ENCODE data around the gene RIPOR1. TPM values are rescaled to one million over a fixed set of nuclear protein-coding genes. Genes with fewer than 3 reads are reported as not detected.
"Not testable (repeated sequence)": the region's sequence is repeated elsewhere in the genome, so short reads cannot be mapped to it uniquely, and the experiment has no call there.

Gene RIPOR1
- total RNA-seq, 2 donors from 2014 or later: 98.0 to 101 TPM

DNA sequence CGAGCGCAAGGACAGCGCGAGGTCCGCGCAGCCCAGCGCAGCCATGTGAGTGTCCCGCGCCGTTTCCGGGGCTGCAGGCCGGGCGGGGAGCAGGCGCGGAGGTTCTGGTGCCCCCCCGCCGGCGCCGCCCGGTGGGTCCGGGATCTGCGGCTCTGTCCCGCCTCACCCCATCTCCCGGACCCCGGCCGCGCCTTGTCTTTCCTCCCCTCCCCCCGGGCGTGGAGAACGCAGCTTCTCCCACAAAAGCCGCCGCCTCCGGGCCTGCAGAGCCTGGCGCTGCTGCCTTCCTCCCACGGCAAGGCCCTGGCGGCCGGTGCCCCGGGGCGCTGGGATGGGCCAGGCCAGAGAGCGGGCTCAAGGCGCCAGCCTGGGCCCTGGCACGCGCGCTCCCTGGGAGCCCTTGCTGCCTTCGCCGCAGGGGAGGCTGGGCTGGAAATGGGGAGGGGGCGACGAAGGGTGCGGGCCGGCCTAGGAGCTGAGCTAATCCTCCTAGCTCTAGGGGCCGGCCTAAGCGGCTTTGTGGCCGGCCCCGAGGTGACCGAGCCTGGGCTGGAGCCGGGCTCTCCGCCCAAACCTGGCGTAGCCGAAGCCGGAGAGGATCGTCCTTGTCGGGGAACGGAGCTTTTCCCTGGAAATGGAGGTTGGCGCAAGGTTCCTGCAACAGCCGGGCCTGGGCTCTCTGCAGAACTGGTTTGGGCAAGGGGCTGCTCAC is 397 bp downstream of the RIPOR1 start:
- H3K4me1 ChIP-seq (ENCODE audit: control insufficient read depth in 1 of 2, low read depth in 2 of 2): peaks cover 29 to 44% of the 10 kb centered on the region in 2 donors
- H3K4me3 ChIP-seq: peak overlapping the region; percentile 99
- peak overlapping the region; percentile 94 to 98 for H3K27ac ChIP-seq
- no peaks in the 10 kb centered on the region for H3K27me3 ChIP-seq (replicated peaks; ENCODE audit: insufficient read depth)
- no peaks in the 10 kb centered on the region for H3K9me3 ChIP-seq
- no peaks in the 10 kb centered on the region for H3K36me3 ChIP-seq
- ATAC-seq (ENCODE audit: insufficient number of reproducible peaks, low FRiP score, low read depth) (no peak), DNase-seq (ENCODE audit: low spot score) (no peak)
- TF ChIP-seq, protein P1, sequence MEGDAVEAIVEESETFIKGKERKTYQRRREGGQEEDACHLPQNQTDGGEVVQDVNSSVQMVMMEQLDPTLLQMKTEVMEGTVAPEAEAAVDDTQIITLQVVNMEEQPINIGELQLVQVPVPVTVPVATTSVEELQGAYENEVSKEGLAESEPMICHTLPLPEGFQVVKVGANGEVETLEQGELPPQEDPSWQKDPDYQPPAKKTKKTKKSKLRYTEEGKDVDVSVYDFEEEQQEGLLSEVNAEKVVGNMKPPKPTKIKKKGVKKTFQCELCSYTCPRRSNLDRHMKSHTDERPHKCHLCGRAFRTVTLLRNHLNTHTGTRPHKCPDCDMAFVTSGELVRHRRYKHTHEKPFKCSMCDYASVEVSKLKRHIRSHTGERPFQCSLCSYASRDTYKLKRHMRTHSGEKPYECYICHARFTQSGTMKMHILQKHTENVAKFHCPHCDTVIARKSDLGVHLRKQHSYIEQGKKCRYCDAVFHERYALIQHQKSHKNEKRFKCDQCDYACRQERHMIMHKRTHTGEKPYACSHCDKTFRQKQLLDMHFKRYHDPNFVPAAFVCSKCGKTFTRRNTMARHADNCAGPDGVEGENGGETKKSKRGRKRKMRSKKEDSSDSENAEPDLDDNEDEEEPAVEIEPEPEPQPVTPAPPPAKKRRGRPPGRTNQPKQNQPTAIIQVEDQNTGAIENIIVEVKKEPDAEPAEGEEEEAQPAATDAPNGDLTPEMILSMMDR (IDR thresholded peaks at IDR 0.05): no peak

DNA sequence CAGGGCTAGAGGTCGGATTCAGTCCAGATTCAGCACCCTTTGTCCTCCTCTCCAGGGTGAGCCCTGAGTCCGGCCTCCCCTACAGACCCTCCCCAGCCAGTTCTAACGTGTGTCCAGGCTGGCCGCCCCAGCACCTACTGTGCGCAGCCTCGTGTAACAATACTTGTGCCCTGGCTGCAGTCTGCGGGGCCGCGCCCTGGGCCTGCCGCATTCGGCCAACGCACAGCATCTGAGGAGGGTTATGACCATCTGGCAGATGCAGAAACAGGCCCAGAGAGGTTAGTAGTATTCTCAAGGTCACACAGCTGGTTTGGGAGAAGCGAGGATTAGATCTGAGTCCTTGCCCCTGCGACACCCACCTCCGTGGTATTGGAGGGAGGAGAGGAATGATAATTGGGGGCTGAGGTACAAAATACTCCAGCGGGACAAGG is 968 bp downstream of the RIPOR1 start:
- ATAC-seq (ENCODE audit: insufficient number of reproducible peaks, low FRiP score, low read depth): no peak
- H3K4me1 ChIP-seq (ENCODE audit: control insufficient read depth in 1 of 2, low read depth in 2 of 2): peaks cover 29 to 44% of the 10 kb centered on the region in 2 donors

DNA sequence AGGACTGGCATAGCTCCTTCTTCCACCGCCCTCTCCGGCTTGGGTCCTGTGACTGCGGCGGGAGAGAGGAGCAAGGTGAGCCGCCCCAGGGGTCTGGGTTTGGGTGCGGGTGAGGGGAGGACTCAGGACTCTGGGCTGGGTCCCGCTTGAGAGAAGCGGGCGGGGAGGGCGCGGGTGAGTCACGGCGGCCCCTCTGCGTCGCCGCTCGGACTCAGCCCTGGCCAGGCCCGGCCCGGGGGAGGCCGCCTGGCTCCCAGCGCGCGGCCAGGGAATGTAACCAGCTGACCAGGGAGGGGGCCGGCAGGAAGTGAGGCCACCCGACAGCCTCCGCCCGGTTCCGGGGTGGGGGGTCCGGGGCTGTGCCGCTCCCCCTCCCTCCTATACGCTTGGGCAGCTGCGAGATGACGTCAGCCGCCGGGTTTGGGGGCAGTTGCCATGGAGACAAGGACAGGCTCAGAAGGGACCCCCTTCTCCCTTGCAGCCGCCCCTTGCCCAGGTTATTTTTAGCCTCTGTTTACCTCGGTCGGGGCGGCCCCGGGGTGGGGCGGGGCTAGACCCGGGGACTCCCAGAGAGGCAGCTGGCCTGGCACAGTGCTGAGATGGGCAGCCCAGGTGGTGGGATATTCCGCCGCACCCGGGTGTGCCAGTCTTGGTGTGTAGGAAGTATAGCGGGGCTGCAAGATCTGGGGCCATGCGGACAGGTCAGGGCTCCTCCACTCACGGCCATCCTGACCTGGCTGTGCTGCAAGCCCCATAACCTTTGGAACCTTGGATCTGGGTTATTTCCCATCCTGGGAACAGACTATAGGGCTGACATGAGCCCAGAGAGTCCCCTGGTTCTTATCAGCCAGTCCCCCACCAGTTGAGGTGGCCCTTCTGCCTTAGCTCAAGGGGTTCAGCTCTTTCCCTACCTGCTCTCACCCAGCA is 1.6 kb downstream of the RIPOR1 start:
- H3K27ac ChIP-seq: peak overlapping the region; percentile 94 to 98
- H3K27me3 ChIP-seq (replicated peaks; ENCODE audit: insufficient read depth): no peaks in the 10 kb centered on the region
- TF ChIP-seq, protein P1 (IDR thresholded peaks at IDR 0.05): no peak
- H3K4me3 ChIP-seq: peak overlapping the region; percentile 99
- DNase-seq (ENCODE audit: low spot score): peak; percentile 62
- ATAC-seq (ENCODE audit: insufficient number of reproducible peaks, low FRiP score, low read depth): peak; percentile 69
- no peaks in the 10 kb centered on the region for H3K9me3 ChIP-seq
- no peaks in the 10 kb centered on the region for H3K36me3 ChIP-seq
- H3K4me1 ChIP-seq (ENCODE audit: control insufficient read depth in 1 of 2, low read depth in 2 of 2): peaks cover 29 to 44% of the 10 kb centered on the region in 2 donors

More for the DNA sequence above, 968 bp downstream of the RIPOR1 start:
- no peaks in the 10 kb centered on the region for H3K36me3 ChIP-seq
- H3K4me3 ChIP-seq: peak overlapping the region; percentile 99
- H3K9me3 ChIP-seq: no peaks in the 10 kb centered on the region
- TF ChIP-seq, protein P1 (IDR thresholded peaks at IDR 0.05): no peak
- no peaks in the 10 kb centered on the region for H3K27me3 ChIP-seq (replicated peaks; ENCODE audit: insufficient read depth)
- peak overlapping the region; percentile 94 to 98 for H3K27ac ChIP-seq
- no peak for DNase-seq (ENCODE audit: low spot score)

DNA sequence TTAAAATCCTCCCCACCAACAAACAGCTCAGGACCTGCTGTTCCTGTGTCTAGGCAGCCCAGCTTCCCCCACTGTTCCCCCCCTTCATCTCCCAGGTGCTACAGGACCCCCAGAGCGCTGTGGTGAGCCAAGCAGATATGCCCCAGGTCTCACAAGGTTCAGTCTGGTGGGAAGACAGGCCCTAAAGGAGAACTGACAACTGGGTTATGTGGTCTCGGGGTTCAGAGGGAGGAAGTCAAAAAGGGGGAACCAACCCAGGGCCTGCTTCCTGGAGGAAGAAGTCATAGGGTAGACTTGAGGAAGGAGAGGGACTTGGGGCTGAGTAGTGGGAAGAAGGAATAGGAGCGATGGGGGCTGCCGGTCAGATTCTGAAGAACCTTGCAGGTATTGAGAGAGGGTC is 2.6 kb downstream of the RIPOR1 start:
- no peaks in the 10 kb centered on the region for H3K27me3 ChIP-seq (replicated peaks; ENCODE audit: insufficient read depth)
- peak overlapping the region; percentile 99 for H3K4me3 ChIP-seq
- no peak for ATAC-seq (ENCODE audit: insufficient number of reproducible peaks, low FRiP score, low read depth)
- peak overlapping the region; percentile 94 to 98 for H3K27ac ChIP-seq
- no peak for DNase-seq (ENCODE audit: low spot score)
- no peaks in the 10 kb centered on the region for H3K36me3 ChIP-seq
- TF ChIP-seq, protein P1 (IDR thresholded peaks at IDR 0.05): no peak
- H3K9me3 ChIP-seq: no peaks in the 10 kb centered on the region
- H3K4me1 ChIP-seq (ENCODE audit: control insufficient read depth in 1 of 2, low read depth in 2 of 2): peaks cover 31 to 50% of the 10 kb centered on the region in 2 donors

DNA sequence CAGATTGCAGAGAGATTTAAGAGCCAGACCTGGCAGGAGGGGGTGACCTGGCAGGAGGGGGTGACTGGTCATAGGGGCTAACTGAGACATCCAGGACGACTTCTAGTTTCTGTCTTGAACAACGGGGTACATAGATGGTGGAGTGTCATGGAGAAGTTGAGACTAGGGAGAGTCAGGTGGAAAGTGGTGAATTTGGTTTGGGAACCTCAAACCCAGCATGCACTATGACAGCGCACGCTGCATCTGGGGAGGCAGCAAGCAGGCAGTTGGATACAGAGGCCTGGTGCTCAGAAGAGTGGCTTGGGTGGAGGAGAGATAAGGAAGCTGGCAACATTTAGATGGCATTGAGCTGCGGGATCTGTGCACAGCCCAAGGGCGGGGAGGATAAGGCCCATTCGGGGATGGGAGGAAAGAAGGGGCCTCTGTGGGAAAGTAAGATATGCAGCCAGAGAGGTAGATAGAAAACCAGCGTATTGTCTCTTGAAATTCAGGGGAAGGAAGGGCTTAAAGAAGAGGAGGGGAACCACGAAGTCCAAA is 4.5 kb downstream of the RIPOR1 start:
- DNase-seq (ENCODE audit: low spot score) (no peak), ATAC-seq (ENCODE audit: insufficient number of reproducible peaks, low FRiP score, low read depth) (no peak)
- peaks cover 33 to 52% of the 10 kb centered on the region in 2 donors for H3K4me1 ChIP-seq (ENCODE audit: control insufficient read depth in 1 of 2, low read depth in 2 of 2)
- no peak overlapping the region for H3K4me3 ChIP-seq
- no peaks in the 10 kb centered on the region for H3K9me3 ChIP-seq
- TF ChIP-seq, protein P1 (IDR thresholded peaks at IDR 0.05): no peak
- H3K27me3 ChIP-seq (replicated peaks; ENCODE audit: insufficient read depth): no peaks in the 10 kb centered on the region
- no peaks in the 10 kb centered on the region for H3K36me3 ChIP-seq
- no peak overlapping the region for H3K27ac ChIP-seq

DNA sequence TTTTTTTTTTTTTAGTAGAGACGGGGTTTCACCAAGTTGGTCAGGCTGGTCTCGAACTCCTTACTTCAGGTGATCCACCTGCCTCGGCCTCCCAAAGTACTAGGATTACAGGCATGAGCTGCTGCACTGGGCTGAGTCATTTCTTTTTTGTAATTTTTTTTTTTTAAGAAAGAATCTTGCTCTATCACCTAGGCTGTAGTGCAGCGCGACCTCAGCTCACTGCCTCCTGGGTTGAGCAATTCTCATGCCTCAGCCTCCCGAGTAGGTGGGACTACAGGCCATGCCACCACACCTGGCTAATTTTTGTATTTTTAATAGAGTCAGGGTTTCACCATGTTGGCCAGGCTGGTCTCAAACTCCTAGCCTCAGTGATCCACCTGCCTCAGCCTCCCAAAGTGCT is 5.4 kb downstream of the RIPOR1 start:
- not testable (repeated sequence) for H3K27me3 ChIP-seq (replicated peaks; ENCODE audit: insufficient read depth); H3K36me3 ChIP-seq; H3K4me3 ChIP-seq; DNase-seq (ENCODE audit: low spot score); ATAC-seq (ENCODE audit: insufficient number of reproducible peaks, low FRiP score, low read depth); H3K9me3 ChIP-seq; H3K27ac ChIP-seq
- H3K4me1 ChIP-seq (ENCODE audit: control insufficient read depth in 1 of 2, low read depth in 2 of 2): peaks cover 34 to 57% of the 10 kb centered on the region in 2 donors
